Common myeloid progenitor, CD34-positive (primary cell): Measurements from ENCODE around the gene SMIM44.
"Not testable (repeated sequence)": the region's sequence is repeated elsewhere in the genome, so short reads cannot be mapped to it uniquely, and the experiment has no call there.

Experiments used
- CTCF ChIA-PET: fragments of 350-600 bp; sonication (Branson Sonifier 250); formaldehyde crosslinking; loops from one replicate; lab custom pipeline; 2021; ENCODE audit warnings: antibody characterized with exemption; lab: Charles Lee
- POLR2A ChIA-PET: fragments of 350-600 bp; sonication (Branson Sonifier 250); formaldehyde crosslinking; loops from one replicate; lab custom pipeline; 2021; ENCODE audit warnings: antibody characterized with exemption; lab: Charles Lee
- DNase-seq, 3 donors: peaks; one replicate each; pipeline versions ENCODE4 v3.0.0 to v3.0.0-alpha.2; 2013
- H3K27ac ChIP-seq, 2 experiments: 1 replicate in 1 of 2; 2 replicates in 1 of 2; pipeline ENCODE4 v1.7.0; 2013; ENCODE audit warnings: inconsistent platforms in 2 of 2, low read length in 2 of 2, mild to moderate bottlenecking in 2 of 2, low read depth in 1 of 2, moderate library complexity in 1 of 2; ENCODE audit not compliant: severe bottlenecking in 2 of 2, insufficient read depth in 1 of 2, poor library complexity in 1 of 2
- H3K27me3 ChIP-seq, 5 experiments: replicated peaks in 2 of 5; 1 replicate in 3 of 5; 2 replicates in 2 of 5; pipeline versions ENCODE4 v1.6.1 to v1.7.0; 2013; ENCODE audit warnings: low read length in 4 of 5, mild to moderate bottlenecking in 2 of 5, moderate library complexity in 2 of 5, inconsistent platforms in 1 of 5; ENCODE audit not compliant: insufficient read depth in 5 of 5, control insufficient read depth in 4 of 5
- H3K36me3 ChIP-seq, 4 experiments: 1 replicate in 2 of 4; 2 replicates in 2 of 4; pipeline versions ENCODE4 v1.6.1 to v1.7.0; 2013; ENCODE audit warnings: low read length in 3 of 4, control low read depth in 1 of 4, mild to moderate bottlenecking in 1 of 4; ENCODE audit not compliant: control insufficient read depth in 4 of 4, insufficient read depth in 4 of 4
- H3K4me1 ChIP-seq, 4 experiments: 1 replicate in 3 of 4; 2 replicates in 1 of 4; pipeline versions ENCODE4 v1.6.1 to v1.7.1; 2013; ENCODE audit warnings: low read length in 3 of 4, mild to moderate bottlenecking in 3 of 4, control low read depth in 1 of 4, inconsistent platforms in 1 of 4, moderate library complexity in 1 of 4; ENCODE audit not compliant: control insufficient read depth in 4 of 4, insufficient read depth in 4 of 4; ENCODE audit errors: control extremely low read depth in 1 of 4
- H3K4me3 ChIP-seq, 7 experiments: 1 replicate in 4 of 7; 2 replicates in 3 of 7; pipeline versions ENCODE4 v1.5.1 to v1.7.0; 2013; ENCODE audit warnings: mild to moderate bottlenecking in 7 of 7, low read length in 6 of 7, moderate library complexity in 6 of 7, inconsistent platforms in 2 of 7, low read depth in 2 of 7, control low read depth in 1 of 7; ENCODE audit not compliant: insufficient read depth in 4 of 7, control insufficient read depth in 1 of 7; ENCODE audit errors: extremely low read depth in 1 of 7
- H3K9me3 ChIP-seq, 5 experiments: 1 replicate in 4 of 5; 2 replicates in 1 of 5; pipeline versions ENCODE4 v1.6.1 to v1.7.1; 2013; ENCODE audit warnings: low read length in 4 of 5, mild to moderate bottlenecking in 2 of 5, inconsistent platforms in 1 of 5, low read depth in 1 of 5, moderate library complexity in 1 of 5; ENCODE audit not compliant: control insufficient read depth in 4 of 5, insufficient read depth in 2 of 5; ENCODE audit errors: control extremely low read depth in 1 of 5
- WGBS: methylation state at CpG from one replicate; pipeline ENCODE4 v1.1.5; 2013; ENCODE audit not compliant: insufficient coverage; 5-methylcytosine and 5-hydroxymethylcytosine counted together

Gene SMIM44

GRCh38 chr19:3453840-3454239 is 29.4 kb downstream of the SMIM44 start:
- no peaks in the 10 kb centered on the region for H3K9me3 ChIP-seq
- POLR2A ChIA-PET = interaction anchor here (0.6 kb wide), 1 partner anchor 24 kb away, joined by 3 read pairs; no protein-coding TSS in a partner anchor
- H3K27ac ChIP-seq = no peak overlapping the region
- CTCF ChIA-PET = no interaction called here
- no peak overlapping the region for H3K4me3 ChIP-seq
- H3K4me1 ChIP-seq = peaks cover 0 to 2% (median under 1%) of the 10 kb centered on the region in 4 experiments
- no peak for DNase-seq
- 97% methylated on average over 23 of the region's 25 CpGs for WGBS
- no peaks in the 10 kb centered on the region for H3K27me3 ChIP-seq
- H3K36me3 ChIP-seq = peaks cover 12 to 83% (median 47%) of the 10 kb centered on the region in 4 experiments

- WGBS = 100% methylated on average over 9 of the region's 10 CpGs
- H3K4me3 ChIP-seq, H3K27ac ChIP-seq, POLR2A ChIA-PET, H3K4me1 ChIP-seq, DNase-seq, H3K9me3 ChIP-seq, H3K27me3 ChIP-seq: not testable (repeated sequence)
- peaks cover 12 to 80% (median 49%) of the 10 kb centered on the region in 4 experiments for H3K36me3 ChIP-seq
- CTCF ChIA-PET = interaction anchor here (0.6 kb wide), 1 partner anchor 385 kb away, joined by 3 read pairs; no protein-coding TSS in a partner anchor
Measured at GRCh38 chr19:3452942-3453214, 30.4 kb downstream of the SMIM44 start.

GRCh38 chr19:3452171-3452941 is 30.9 kb downstream of the SMIM44 start:
- Histone ChIP-seq H3K9me3 (no peaks in the 10 kb centered on the region), H3K4me1 (no peaks in the 10 kb centered on the region), H3K27me3 (no peaks in the 10 kb centered on the region), H3K36me3 (peaks cover 12 to 76% (median 47%) of the 10 kb centered on the region in 4 experiments), H3K4me3 (no peak overlapping the region), H3K27ac (no peak overlapping the region)
- DNase-seq = no peak
- ChIA-PET POLR2A (no interaction called here), CTCF (interaction anchor here (0.6 kb wide), 1 partner anchor 384 kb away, joined by 3 read pairs; no protein-coding TSS in a partner anchor)
- 99% methylated on average over 32 of the region's 38 CpGs for WGBS

GRCh38 chr19:3451451-3451866 is 31.8 kb downstream of the SMIM44 start:
- WGBS = 90% methylated on average over 2 of the region's 10 CpGs
- POLR2A ChIA-PET = no interaction called here
- Histone ChIP-seq H3K9me3 (no peaks in the 10 kb centered on the region), H3K4me1 (no peaks in the 10 kb centered on the region), H3K27me3 (no peaks in the 10 kb centered on the region), H3K27ac (no peak overlapping the region), H3K4me3 (no peak overlapping the region), H3K36me3 (peaks cover 12 to 71% (median 43%) of the 10 kb centered on the region in 4 experiments)
- CTCF ChIA-PET = interaction anchor here (1.2 kb wide), 1 partner anchor 18 kb away, joined by 5 read pairs; no protein-coding TSS in a partner anchor
- DNase-seq = no peak

GRCh38 chr19:3450796-3451411 is 32.3 kb downstream of the SMIM44 start:
- Histone ChIP-seq H3K4me1 (no peaks in the 10 kb centered on the region), H3K4me3 (no peak overlapping the region), H3K27ac (no peak overlapping the region), H3K27me3 (no peaks in the 10 kb centered on the region), H3K36me3 (peaks cover 12 to 71% (median 45%) of the 10 kb centered on the region in 4 experiments), H3K9me3 (no peaks in the 10 kb centered on the region)
- POLR2A ChIA-PET = no interaction called here
- DNase-seq = peak in 1 of 3 donors; percentile 18
- 82% methylated on average over 10 of the region's 12 CpGs for WGBS
- CTCF ChIA-PET = interaction anchor here (1.2 kb wide), 1 partner anchor 19 kb away, joined by 5 read pairs; no protein-coding TSS in a partner anchor

- Histone ChIP-seq H3K36me3 (peaks cover 8 to 68% (median 33%) of the 10 kb centered on the region in 4 experiments), H3K9me3 (no peaks in the 10 kb centered on the region), H3K4me1 (peaks cover 0 to 20% (median 14%) of the 10 kb centered on the region in 4 experiments), H3K4me3 (no peak overlapping the region), H3K27me3 (no peaks in the 10 kb centered on the region), H3K27ac (no peak overlapping the region)
- 95% methylated on average over 25 of the region's 28 CpGs for WGBS
- ChIA-PET POLR2A (interaction anchor here (0.7 kb wide), 1 partner anchor 27 kb away, joined by 3 read pairs; no protein-coding TSS in a partner anchor), CTCF (interaction anchor here (1.2 kb wide), 1 partner anchor 12 kb away, joined by 5 read pairs; no protein-coding TSS in a partner anchor)
- DNase-seq = no peak
Measured at GRCh38 chr19:3448616-3449334, 34.5 kb downstream of the SMIM44 start.
